GM12878 (cell line): Measurements from ENCODE around the gene SLCO2B1. TPM values are rescaled to one million over a fixed set of nuclear protein-coding genes. Genes with fewer than 3 reads are reported as not detected.

ENCODE experiments used
- ATAC-seq: fragments of 200-7000 bp; cut with Tn5 transposase; 3 replicates; pipeline ENCODE4 v1.9.1; 2020; ENCODE audit warnings: mild to moderate bottlenecking, moderate library complexity
- BruUV-seq: library from RNA; stranded (reverse); fragments of 400-500 nt; replicated peaks from 2 replicates; lab custom pipeline; 2021; lab: Mats Ljungman, UMichigan
- CTCF ChIA-PET: fragments of 300-600 bp; sonication (Branson Sonifier 250); formaldehyde crosslinking; extraction: SDS; loops from one replicate; lab custom pipeline; 2021; ENCODE audit warnings: inconsistent platforms; lab: Yijun Ruan, JAX
- POLR2A ChIA-PET: fragments of 350-600 bp; formaldehyde crosslinking; extraction: SDS; loops from one replicate; lab custom pipeline; 2021; ENCODE audit warnings: inconsistent platforms; lab: Charles Lee
- RAD21 ChIA-PET: fragments of 300-600 bp; sonication (Branson Sonifier 250); formaldehyde crosslinking; loops from one replicate; lab custom pipeline; 2023; ENCODE audit warnings: antibody characterized with exemption; ENCODE audit not compliant: unreplicated experiment; lab: Charles Lee
- SMC1A ChIA-PET: fragments of 300-600 bp; sonication (Branson Sonifier 250); formaldehyde crosslinking; loops from one replicate; lab custom pipeline; 2023; ENCODE audit not compliant: unreplicated experiment, uncharacterized antibody; lab: Charles Lee
- DNase-seq: peaks from one replicate; pipeline ENCODE4 v3.0.0-alpha.2; 2011; ENCODE audit warnings: low read depth, low spot score
- FAIRE-seq: peaks from 3 replicates; lab custom pipeline; 2011; peaks lifted over from hg19 to GRCh38; lab: Jason Lieb, UNC
- H2AFZ ChIP-seq: 2 replicates; pipeline ENCODE4 v1.6.0; 2011; ENCODE audit warnings: low read depth, low read length, control low read depth; ENCODE audit not compliant: control insufficient read depth
- H3K27ac ChIP-seq: 2 replicates; pipeline ENCODE4 v1.5.1; 2011; ENCODE audit warnings: control low read depth; ENCODE audit not compliant: control insufficient read depth, insufficient read depth
- H3K27me3 ChIP-seq, 2 experiments: replicated peaks in 1 of 2; 2 replicates each; pipeline versions ENCODE4 v1.6.0 to v1.6.1; 2011; ENCODE audit warnings: low read length in 1 of 2; ENCODE audit not compliant: control insufficient read depth in 2 of 2, insufficient read depth in 2 of 2
- H3K36me3 ChIP-seq, 2 experiments: 2 replicates each; pipeline ENCODE4 v1.5.1; 2011; ENCODE audit warnings: low read length in 1 of 2; ENCODE audit not compliant: control insufficient read depth in 2 of 2, insufficient read depth in 2 of 2
- H3K4me1 ChIP-seq: 2 replicates; pipeline ENCODE4 v1.6.1; 2011; ENCODE audit warnings: mild to moderate bottlenecking, low read length, moderate library complexity, mixed read lengths; ENCODE audit not compliant: control insufficient read depth, insufficient read depth
- H3K4me2 ChIP-seq: 2 replicates; pipeline ENCODE4 v1.6.0; 2011; ENCODE audit warnings: control low read depth; ENCODE audit not compliant: control insufficient read depth, insufficient read depth
- H3K4me3 ChIP-seq: fragments of 200-600 bp; sonication (generic); 2 replicates; pipeline ENCODE4 v1.5.1; 2016
- H3K79me2 ChIP-seq: 2 replicates; pipeline ENCODE4 v1.6.0; 2011; ENCODE audit warnings: low read length; ENCODE audit not compliant: control insufficient read depth, insufficient read depth
- H3K9ac ChIP-seq: 2 replicates; pipeline ENCODE4 v1.8.0; 2011; ENCODE audit warnings: low read length, control low read depth, mixed read lengths; ENCODE audit not compliant: control insufficient read depth, insufficient read depth
- H3K9me3 ChIP-seq: replicated peaks from 3 replicates; pipeline ENCODE4 v1.5.1; 2011; ENCODE audit warnings: mild to moderate bottlenecking, low read length; ENCODE audit not compliant: control insufficient read depth, insufficient read depth
- H4K20me1 ChIP-seq: 2 replicates; pipeline ENCODE4 v1.6.0; 2011; ENCODE audit not compliant: control insufficient read depth, insufficient read depth
- ESRRA ChIP-seq: IDR thresholded peaks from 2 replicates; pipeline ENCODE4 v1.6.1; 2012; ENCODE audit warnings: mild to moderate bottlenecking, low read length, improper control_type of control experiment
- MLLT1 ChIP-seq: fragments of 450-650 bp; IDR thresholded peaks from 2 replicates; pipeline ENCODE4 v1.6.1; 2016; ENCODE audit warnings: mild to moderate bottlenecking
- POLR2AphosphoS5 ChIP-seq: IDR thresholded peaks from 2 replicates; pipeline ENCODE4 v1.6.1; 2011; ENCODE audit warnings: mild to moderate bottlenecking, low read length, inconsistent platforms
- WGBS: methylation state at CpG from one replicate; pipeline ENCODE4 v1.1.6; 2016; ENCODE audit warnings: low lambda C conversion rate; ENCODE audit not compliant: insufficient replicate concordance, insufficient coverage; ENCODE audit errors: missing lambda C conversion rate; 5-methylcytosine and 5-hydroxymethylcytosine counted together
- in situ Hi-C: fragments of 300-500 bp; cut with MboI; formaldehyde crosslinking; loops from 9 replicates; pipeline ENCODE4 v1.14.3; 2018; ENCODE audit warnings: mixed read lengths
- intact Hi-C: fragments of 100-400 bp; cut with micrococcal nuclease; formaldehyde crosslinking; loops from one replicate; pipeline ENCODE4 v1.14.2; 2022; ENCODE audit not compliant: unreplicated experiment
- polyA plus RNA-seq, 11 experiments: library from polyadenylated mRNA; depleted of rRNA in 4 of 11; unstranded in 6 of 11; stranded (reverse) in 5 of 11; fragments of >200 nt; fragmentation: Nextera tagmentation in 4 of 11; fragmentation: Illumina TruSeq in 1 of 11; extraction: Ambion mirVana in 4 of 11; extraction: Trizol in 1 of 11; gene quantifications; 1 replicate in 1 of 11; 2 replicates in 10 of 11; pipeline versions ENCODE4 v1.2.1 to v1.2.3, GENCODE V29; 2011 to 2016; ENCODE audit warnings: inconsistent platforms in 2 of 11, missing spikeins in 2 of 11, low read depth in 1 of 11
- total RNA-seq, 4 experiments: library from RNA; depleted of rRNA in 3 of 4; stranded (reverse); fragments of >200 nt in 3 of 4; fragmentation: Illumina TruSeq in 1 of 4; extraction: Trizol in 1 of 4; gene quantifications; 2 replicates each; pipeline versions ENCODE4 v1.2.1 to v1.2.3, GENCODE V29; 2013 to 2021

Gene SLCO2B1
- total and polyA plus RNA-seq, 10 of the 15 experiments (the other 5 are each of a cell fraction or from before 2014, with no cell fraction given), result 0.05 to 3.5 (median 0.93) TPM; not detected in 2

GRCh38 chr11:75246006-75246670 lies 95.2 kb downstream of the SLCO2B1 start:
- Histone ChIP-seq H3K27me3 (peaks cover 1 to 12% of the 10 kb centered on the region in 2 experiments; a peak in 3 of 4 replicates), H3K9me3 (no peaks in the 10 kb centered on the region), H3K27ac (no peak overlapping the region), H3K4me1 (no peaks in the 10 kb centered on the region; the same call in 1 of the 2 replicates), H3K4me3 (no peak overlapping the region), H2AFZ (no peak overlapping the region), H4K20me1 (no peaks in the 10 kb centered on the region), H3K4me2 (no peak overlapping the region), H3K9ac (no peak overlapping the region), H3K36me3 (no peaks in the 10 kb centered on the region), H3K79me2 (no peaks in the 10 kb centered on the region)
- TF ChIP-seq MLLT1 (no peak), POLR2AphosphoS5 (no peak), ESRRA (no peak)
- POLR2A ChIA-PET, result no interaction called here
- CTCF ChIA-PET, result interaction anchor here (0.8 to 7.1 kb wide), 3 partner anchors 30 to 316 kb away, joined by 3 to 129 read pairs (median 45); no protein-coding TSS in a partner anchor
- RAD21 ChIA-PET, result interaction anchor here (1.5 to 1.6 kb wide), 2 partner anchors 41 to 105 kb away, joined by 4 to 5 read pairs; no protein-coding TSS in a partner anchor
- ATAC-seq (no peak), FAIRE-seq (no peak), DNase-seq (no peak)
- in situ Hi-C loops (loop anchor here (5.0 kb wide), 3 partner anchors 99 to 314 kb away; no protein-coding TSS in a partner anchor), intact Hi-C loops (no loop called here)
- SMC1A ChIA-PET, result no interaction called here
- WGBS, result 0% methylated on average over 7 of the region's 7 CpGs
- no TSS peak for BruUV-seq
